Transverse colon (tissue), 4 donors: ENCODE measurements around the gene AFAP1L2. TPM values are rescaled to one million over a fixed set of nuclear protein-coding genes. Genes with fewer than 3 reads are reported as not detected.

ENCODE experiments used
- DNase-seq: peaks from one replicate; pipeline ENCODE4 v3.0.0-alpha.2; 2019
- H3K27ac ChIP-seq, 4 donors: fragments of 200-600 bp; sonication (generic); 2 replicates each; pipeline ENCODE4 v1.5.1; 2016 to 2018; ENCODE audit warnings: inconsistent platforms in 4 of 4
- H3K27me3 ChIP-seq: fragments of 200-600 bp; sonication (generic); 2 replicates; pipeline ENCODE4 v1.5.1; 2017; ENCODE audit warnings: inconsistent platforms
- H3K36me3 ChIP-seq, 4 donors: fragments of 200-600 bp; sonication (generic); 2 replicates each; pipeline ENCODE4 v1.5.1; 2017 to 2019; ENCODE audit warnings: inconsistent platforms in 4 of 4
- H3K4me1 ChIP-seq, 4 donors: fragments of 200-600 bp; sonication (generic); 2 replicates each; pipeline ENCODE4 v1.5.1; 2017 to 2020; ENCODE audit warnings: inconsistent platforms in 4 of 4
- H3K4me3 ChIP-seq, 4 donors: fragments of 200-600 bp; sonication (generic); 1 replicate in 1 of 4; 2 replicates in 3 of 4; pipeline versions ENCODE4 v1.5.1 to v1.6.1; 2017 to 2019; ENCODE audit warnings: inconsistent platforms in 4 of 4
- H3K9me3 ChIP-seq, 2 donors: fragments of 200-600 bp; sonication (generic); 2 replicates each; pipeline ENCODE4 v1.5.1; 2017 to 2019; ENCODE audit warnings: inconsistent platforms in 2 of 2
- EP300 ChIP-seq: sonication (generic); formaldehyde crosslinking; IDR thresholded peaks from one replicate; pipeline ENCODE4 v1.6.1; 2017; ENCODE audit warnings: antibody characterized with exemption, low read depth
- POLR2A ChIP-seq: fragments of 450-650 bp; IDR thresholded peaks from one replicate; pipeline ENCODE4 v1.6.1; 2016; ENCODE audit warnings: antibody characterized with exemption, mild to moderate bottlenecking, moderate library complexity
- POLR2AphosphoS5 ChIP-seq, 3 donors: sonication (generic); formaldehyde crosslinking; IDR thresholded peaks; one replicate each; pipeline ENCODE4 v1.6.1; 2016; ENCODE audit warnings: antibody characterized with exemption in 3 of 3
- WGBS, 2 donors: methylation state at CpG; one replicate each; pipeline ENCODE4 v1.1.5; 2018; ENCODE audit warnings: low coverage in 1 of 2; 5-methylcytosine and 5-hydroxymethylcytosine counted together
- in situ Hi-C, 4 donors: fragments of 200-750 bp; cut with MboI; loops; one replicate each; pipeline versions ENCODE4 v1.15.0 to v1.15.1; 2017; ENCODE audit warnings: low sequenced_read_pairs in 3 of 4, low pct_ligation_motif_present in 1 of 4, low pct_unique_long_range_greater_than_20kb in 1 of 4
- intact Hi-C: fragments of 100-400 bp; cut with DNase I; formaldehyde crosslinking; loops from one replicate; pipeline ENCODE4 v1.15.1; 2023; ENCODE audit warnings: low total_unique reads
- total RNA-seq, 4 donors: library from RNA; depleted of rRNA; stranded (reverse); fragments of >200 nt; gene quantifications; one replicate each; pipeline ENCODE4 v1.1.0, GENCODE V29; 2016
- TF ChIP-seq, protein P1 (sequence below), 5 experiments: fragments of 200-600 bp in 3 of 5; fragments of 450-650 bp in 2 of 5; sonication (generic) in 3 of 5; IDR thresholded peaks; 1 replicate in 2 of 5; 2 replicates in 3 of 5; pipeline ENCODE4 v1.5.1; 2016 to 2017; ENCODE audit warnings: antibody characterized with exemption in 5 of 5, inconsistent platforms in 3 of 5, mild to moderate bottlenecking in 2 of 5, moderate library complexity in 1 of 5

Gene AFAP1L2
- total RNA-seq, 4 donors from 2014 or later: 12.2 to 42.6 (median 13.2) TPM

- Histone ChIP-seq H3K9me3 (no peaks in the 10 kb centered on the region), H3K4me3 (no peak overlapping the region), H3K27me3 (no peaks in the 10 kb centered on the region), H3K36me3 (no peaks in the 10 kb centered on the region), H3K27ac (no peak overlapping the region), H3K4me1 (peaks cover 6 to 16% (median 11%) of the 10 kb centered on the region in 4 donors)
- TF ChIP-seq POLR2AphosphoS5 (IDR thresholded peaks at IDR 0.05) (no peak), EP300 (no peak), POLR2A (no peak)
- TF ChIP-seq, protein P1, sequence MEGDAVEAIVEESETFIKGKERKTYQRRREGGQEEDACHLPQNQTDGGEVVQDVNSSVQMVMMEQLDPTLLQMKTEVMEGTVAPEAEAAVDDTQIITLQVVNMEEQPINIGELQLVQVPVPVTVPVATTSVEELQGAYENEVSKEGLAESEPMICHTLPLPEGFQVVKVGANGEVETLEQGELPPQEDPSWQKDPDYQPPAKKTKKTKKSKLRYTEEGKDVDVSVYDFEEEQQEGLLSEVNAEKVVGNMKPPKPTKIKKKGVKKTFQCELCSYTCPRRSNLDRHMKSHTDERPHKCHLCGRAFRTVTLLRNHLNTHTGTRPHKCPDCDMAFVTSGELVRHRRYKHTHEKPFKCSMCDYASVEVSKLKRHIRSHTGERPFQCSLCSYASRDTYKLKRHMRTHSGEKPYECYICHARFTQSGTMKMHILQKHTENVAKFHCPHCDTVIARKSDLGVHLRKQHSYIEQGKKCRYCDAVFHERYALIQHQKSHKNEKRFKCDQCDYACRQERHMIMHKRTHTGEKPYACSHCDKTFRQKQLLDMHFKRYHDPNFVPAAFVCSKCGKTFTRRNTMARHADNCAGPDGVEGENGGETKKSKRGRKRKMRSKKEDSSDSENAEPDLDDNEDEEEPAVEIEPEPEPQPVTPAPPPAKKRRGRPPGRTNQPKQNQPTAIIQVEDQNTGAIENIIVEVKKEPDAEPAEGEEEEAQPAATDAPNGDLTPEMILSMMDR (IDR thresholded peaks at IDR 0.05): no peak
- 94 to 97% methylated on average over 5 to 8 of the region's 8 CpGs for WGBS, 2 donors
- intact Hi-C loops: no loop called here
- in situ Hi-C loops: no loop called here
- no peak for DNase-seq
Measured at GRCh38 chr10:114340816-114341215, 63.5 kb downstream of the AFAP1L2 start.

DNA sequence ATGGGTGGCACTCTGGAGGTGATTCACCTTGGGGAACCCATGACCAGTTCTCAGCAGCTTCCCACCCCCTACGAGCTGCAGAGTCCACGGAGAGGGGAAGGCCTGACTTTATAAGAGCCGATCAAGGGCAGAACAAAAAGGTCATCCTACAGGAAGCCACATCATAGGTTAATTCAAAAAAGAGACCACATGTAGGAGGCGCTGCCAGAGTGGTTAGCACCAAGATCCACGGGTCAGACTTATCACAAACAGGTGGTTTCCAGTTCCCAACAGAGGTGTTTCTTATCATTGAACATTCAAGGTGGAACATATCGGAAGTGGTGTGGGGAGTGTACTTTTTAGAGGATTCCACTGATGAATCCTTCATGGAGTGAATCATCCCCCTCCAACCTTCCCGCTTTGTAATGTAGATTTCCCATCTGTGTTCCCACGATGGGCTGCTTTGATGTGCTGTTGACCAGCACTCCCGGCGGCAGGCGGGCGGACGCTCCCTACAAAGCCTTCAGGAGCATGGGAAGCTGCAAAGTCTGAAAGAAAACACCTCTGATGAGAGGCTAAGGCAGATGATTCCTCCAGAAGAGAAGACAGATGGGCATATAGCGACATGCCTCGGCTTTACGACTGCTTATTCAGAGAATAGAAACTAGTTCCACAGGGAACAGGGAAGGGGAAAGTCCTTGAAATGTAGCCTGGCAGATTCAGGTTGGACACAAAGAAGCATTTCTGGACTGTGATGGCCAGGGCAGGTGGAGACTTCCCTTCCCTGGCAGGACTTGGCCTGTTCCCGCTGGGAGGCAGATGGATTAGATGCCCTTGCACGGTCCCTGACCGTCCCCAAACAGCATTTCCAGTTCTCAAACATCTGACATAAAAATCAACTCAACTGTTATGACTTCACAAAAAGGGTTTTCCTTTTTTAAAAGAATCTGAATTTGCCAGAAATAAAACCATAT, 66.5 kb downstream of the AFAP1L2 start:
- Histone ChIP-seq H3K4me1 (peaks cover 0 to 8% (median 0%) of the 10 kb centered on the region in 4 donors), H3K9me3 (no peaks in the 10 kb centered on the region), H3K27me3 (no peaks in the 10 kb centered on the region), H3K36me3 (no peaks in the 10 kb centered on the region), H3K4me3 (no peak overlapping the region), H3K27ac (no peak overlapping the region)
- TF ChIP-seq, protein P1 (IDR thresholded peaks at IDR 0.05): no peak
- no peak for TF ChIP-seq POLR2A
- 89 to 93% methylated on average over 7 to 19 of the region's 19 CpGs for WGBS, 2 donors
- intact Hi-C loops (no loop called here), in situ Hi-C loops (no loop called here)
- DNase-seq: no peak

DNA sequence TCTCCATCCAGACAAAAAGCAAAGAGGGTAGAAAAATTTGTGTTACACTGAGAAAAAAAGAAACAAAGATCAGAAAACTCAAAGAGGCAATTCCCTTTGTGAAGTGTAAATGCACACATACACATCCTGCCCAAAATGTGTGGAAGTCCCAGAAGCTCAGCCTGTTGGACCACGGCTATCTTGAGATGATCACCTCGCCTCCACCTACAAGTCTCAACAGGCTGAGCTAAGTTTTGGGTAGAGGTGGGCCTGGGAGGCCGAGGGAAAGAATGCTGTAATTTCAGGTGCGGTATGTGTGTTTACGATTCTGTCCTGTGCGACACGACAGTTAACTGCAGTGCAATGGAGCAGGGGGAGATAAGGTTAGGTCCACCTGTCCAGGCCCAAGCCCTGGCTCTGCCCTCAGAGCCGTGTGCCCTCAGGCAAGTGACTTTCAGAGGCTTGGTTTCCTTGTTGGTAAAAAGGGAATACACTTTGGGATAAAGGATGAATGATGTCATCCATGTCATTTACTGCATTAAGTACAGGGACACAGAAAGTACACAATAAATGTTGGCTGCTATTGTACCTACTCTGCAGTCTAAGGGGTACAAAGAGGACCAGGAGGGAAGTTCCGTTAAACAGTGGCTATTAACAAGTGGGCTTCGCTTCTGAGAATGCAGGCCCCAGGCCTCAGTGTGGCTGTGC, 67.3 kb downstream of the AFAP1L2 start:
- H3K9me3 ChIP-seq: no peaks in the 10 kb centered on the region
- intact Hi-C loops (no loop called here), in situ Hi-C loops (no loop called here)
- peaks cover 0 to 8% (median 0%) of the 10 kb centered on the region in 4 donors for H3K4me1 ChIP-seq
- H3K4me3 ChIP-seq: no peak overlapping the region
- H3K27ac ChIP-seq: no peak overlapping the region
- WGBS, 2 donors: 74 to 77% methylated on average over 4 to 10 of the region's 10 CpGs
- H3K27me3 ChIP-seq: no peaks in the 10 kb centered on the region
- no peaks in the 10 kb centered on the region for H3K36me3 ChIP-seq
- no peak for DNase-seq
- no peak for TF ChIP-seq POLR2A
- TF ChIP-seq POLR2AphosphoS5 (IDR thresholded peaks at IDR 0.05): no peak
- TF ChIP-seq, protein P1 (IDR thresholded peaks at IDR 0.05): no peak
- TF ChIP-seq EP300: no peak

DNA sequence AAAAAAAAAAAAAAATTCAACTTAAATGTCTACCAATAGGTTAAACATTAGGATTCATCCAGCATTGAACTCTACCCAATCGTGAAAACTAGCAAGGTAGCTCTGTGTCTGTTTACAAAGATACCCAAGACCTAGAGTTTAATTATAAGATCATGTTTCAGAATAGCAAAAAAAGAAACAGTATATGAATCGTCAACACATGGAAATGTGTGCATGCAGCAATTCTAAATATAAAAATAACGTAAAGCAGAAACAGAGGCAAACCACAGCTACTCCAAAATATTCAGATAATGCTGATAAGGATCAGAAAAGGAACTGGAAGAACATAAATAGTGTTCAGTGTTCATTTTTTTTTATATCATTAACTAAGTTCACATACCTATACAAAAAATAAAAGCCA, 68.7 kb downstream of the AFAP1L2 start:
- Histone ChIP-seq H3K4me1 (peaks cover 0 to 8% (median 0%) of the 10 kb centered on the region in 4 donors), H3K36me3 (no peaks in the 10 kb centered on the region), H3K4me3 (no peak overlapping the region), H3K27me3 (no peaks in the 10 kb centered on the region), H3K9me3 (no peaks in the 10 kb centered on the region), H3K27ac (no peak overlapping the region)
- WGBS, 2 donors: 67 to 81% methylated on average over 2 to 3 of the region's 3 CpGs
- in situ Hi-C loops (no loop called here), intact Hi-C loops (no loop called here)
- TF ChIP-seq POLR2A (no peak), EP300 (no peak)
- TF ChIP-seq, protein P1 (IDR thresholded peaks at IDR 0.05): no peak
- DNase-seq: no peak
